DND-41 (cell line): ENCODE data around the gene SCRN2.

ENCODE experiments used
- ATAC-seq: fragments of 200-7000 bp; cut with Tn5 transposase; 3 replicates; pipeline ENCODE4 v1.9.1; 2021; ENCODE audit warnings: low read depth; ENCODE audit not compliant: insufficient read depth
- DNase-seq: peaks from one replicate; pipeline ENCODE4 v3.0.0-alpha.2; 2020
- H2AFZ ChIP-seq: 2 replicates; pipeline ENCODE4 v1.6.0; 2012; ENCODE audit warnings: low read depth, low read length
- H3K27ac ChIP-seq: 2 replicates; pipeline ENCODE4 v1.5.1; 2012; ENCODE audit warnings: low read length, inconsistent platforms
- H3K27me3 ChIP-seq: fragments of 200-600 bp; sonication (generic); 2 replicates; pipeline ENCODE4 v1.6.0; 2012; ENCODE audit warnings: low read length, mild to moderate bottlenecking, inconsistent platforms; ENCODE audit not compliant: insufficient read depth, poor library complexity
- H3K36me3 ChIP-seq: 2 replicates; pipeline ENCODE4 v1.5.1; 2012; ENCODE audit warnings: low read length, inconsistent platforms; ENCODE audit not compliant: insufficient read depth
- H3K4me1 ChIP-seq: 2 replicates; pipeline ENCODE4 v1.5.1; 2012; ENCODE audit warnings: mild to moderate bottlenecking, low read length; ENCODE audit not compliant: insufficient read depth
- H3K4me2 ChIP-seq: 2 replicates; pipeline ENCODE4 v1.6.0; 2012; ENCODE audit warnings: mild to moderate bottlenecking, moderate library complexity, low read length, inconsistent platforms; ENCODE audit not compliant: insufficient read depth
- H3K4me3 ChIP-seq, 2 experiments: fragments of 200-600 bp in 1 of 2; shearing (Covaris generic) in 1 of 2; 2 replicates each; pipeline ENCODE4 v1.5.1; 2012 to 2016; ENCODE audit warnings: inconsistent platforms in 2 of 2, low read length in 2 of 2, mild to moderate bottlenecking in 2 of 2, low read depth in 1 of 2, moderate library complexity in 1 of 2
- H3K79me2 ChIP-seq: 2 replicates; pipeline ENCODE4 v1.6.0; 2012; ENCODE audit warnings: low read length, inconsistent platforms; ENCODE audit not compliant: insufficient read depth
- H3K9ac ChIP-seq: 2 replicates; pipeline ENCODE4 v1.6.0; 2012; ENCODE audit warnings: low read depth, mild to moderate bottlenecking, inconsistent platforms, low read length, moderate library complexity
- H3K9me3 ChIP-seq: 2 replicates; pipeline ENCODE4 v1.5.1; 2012; ENCODE audit warnings: low read length, moderate library complexity, mild to moderate bottlenecking, inconsistent platforms; ENCODE audit not compliant: insufficient read depth, severe bottlenecking
- H4K20me1 ChIP-seq: 2 replicates; pipeline ENCODE4 v1.6.0; 2012; ENCODE audit warnings: low read length; ENCODE audit not compliant: insufficient read depth
- CTCF ChIP-seq: IDR thresholded peaks from 2 replicates; pipeline ENCODE4 v1.5.1; 2012; ENCODE audit warnings: borderline replicate concordance, low read length, moderate library complexity, mild to moderate bottlenecking; ENCODE audit not compliant: poor library complexity, severe bottlenecking; ENCODE audit errors: extremely low read depth
- EZH2 ChIP-seq: IDR thresholded peaks from 3 replicates; pipeline ENCODE4 v1.6.1; 2012; ENCODE audit warnings: borderline replicate concordance, low read depth, mild to moderate bottlenecking, moderate library complexity, low read length, inconsistent platforms; ENCODE audit not compliant: severe bottlenecking

Gene SCRN2

GRCh38 chr17:47879028-47879585, 38.0 kb upstream of the SCRN2 start:
- Histone ChIP-seq H2AFZ (no peak overlapping the region), H3K27ac (no peak overlapping the region), H3K27me3 (peaks cover 19% of the 10 kb centered on the region)

GRCh38 chr17:47878203-47879027, 37.3 kb upstream of the SCRN2 start:
- no peaks in the 10 kb centered on the region for H3K4me1 ChIP-seq
- H3K27me3 ChIP-seq, result peaks cover 19% of the 10 kb centered on the region
- no peak overlapping the region for H3K27ac ChIP-seq
- H4K20me1 ChIP-seq, result no peaks in the 10 kb centered on the region
- H3K36me3 ChIP-seq, result no peaks in the 10 kb centered on the region
- no peak overlapping the region for H2AFZ ChIP-seq
- no peak overlapping the region for H3K9ac ChIP-seq
- H3K4me2 ChIP-seq, result no peak overlapping the region
- no peak overlapping the region for H3K4me3 ChIP-seq
- ATAC-seq (no peak), DNase-seq (no peak)
- no peaks in the 10 kb centered on the region for H3K9me3 ChIP-seq
- peak; percentile 55 for TF ChIP-seq EZH2
- TF ChIP-seq CTCF, result no peak
- H3K79me2 ChIP-seq, result no peaks in the 10 kb centered on the region

More at GRCh38 chr17:47879028-47879585, 38.0 kb upstream of the SCRN2 start:
- no peak for DNase-seq
- Histone ChIP-seq H3K79me2 (no peaks in the 10 kb centered on the region), H3K4me1 (no peaks in the 10 kb centered on the region), H3K9me3 (no peaks in the 10 kb centered on the region), H3K9ac (no peak overlapping the region), H3K36me3 (no peaks in the 10 kb centered on the region), H3K4me2 (no peak overlapping the region), H3K4me3 (no peak overlapping the region), H4K20me1 (no peaks in the 10 kb centered on the region)
- TF ChIP-seq EZH2, result no peak
- TF ChIP-seq CTCF, result no peak
- peak; percentile 40; the same call in 1 of the 3 replicates for ATAC-seq

- no peaks in the 10 kb centered on the region for H3K4me1 ChIP-seq
- no peaks in the 10 kb centered on the region for H3K9me3 ChIP-seq
- no peak overlapping the region for H3K9ac ChIP-seq
- no peaks in the 10 kb centered on the region for H3K79me2 ChIP-seq
- no peak overlapping the region for H3K27ac ChIP-seq
- no peak for DNase-seq
- TF ChIP-seq CTCF (no peak), EZH2 (no peak)
- H3K4me3 ChIP-seq, result no peak overlapping the region
- ATAC-seq, result no peak
- no peak overlapping the region for H3K4me2 ChIP-seq
- H3K36me3 ChIP-seq, result no peaks in the 10 kb centered on the region
- peaks cover 24% of the 10 kb centered on the region for H3K27me3 ChIP-seq
- no peak overlapping the region for H2AFZ ChIP-seq
- no peaks in the 10 kb centered on the region for H4K20me1 ChIP-seq
Measured at GRCh38 chr17:47877368-47878034, 36.4 kb upstream of the SCRN2 start.
